C4-2B (cell line): ENCODE results near the gene STARD13.

Experiments
- ZFX ChIP-seq: fragments of 450-650 bp; IDR thresholded peaks from 2 replicates; pipeline ENCODE4 v1.6.1; 2017
- TF ChIP-seq, protein P1 (sequence below): fragments of 450-650 bp; conservative IDR thresholded peaks from 2 replicates; pipeline ENCODE4 v1.5.1; 2017; ENCODE audit warnings: mild to moderate bottlenecking

DNA sequence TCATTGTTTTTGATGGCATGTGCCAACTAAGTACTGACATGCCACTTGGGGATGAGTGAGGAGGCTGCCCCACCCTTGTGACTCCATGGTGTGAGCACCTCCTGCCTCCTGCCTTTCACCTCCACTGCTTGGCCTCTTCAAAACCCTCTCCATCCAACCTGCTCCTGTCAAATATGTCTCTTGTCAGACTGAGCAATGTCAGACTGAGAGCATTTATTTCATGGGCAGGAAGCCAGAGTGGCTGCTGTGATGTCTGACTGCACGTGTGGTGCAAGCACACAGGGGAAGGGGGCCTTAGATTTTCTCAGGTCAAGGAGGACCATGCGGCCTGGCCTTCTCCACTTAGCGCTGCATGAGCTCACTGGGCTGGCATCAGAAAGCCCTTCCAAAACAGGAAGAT is 68.3 kb downstream of the STARD13 start:
- TF ChIP-seq, protein P1, sequence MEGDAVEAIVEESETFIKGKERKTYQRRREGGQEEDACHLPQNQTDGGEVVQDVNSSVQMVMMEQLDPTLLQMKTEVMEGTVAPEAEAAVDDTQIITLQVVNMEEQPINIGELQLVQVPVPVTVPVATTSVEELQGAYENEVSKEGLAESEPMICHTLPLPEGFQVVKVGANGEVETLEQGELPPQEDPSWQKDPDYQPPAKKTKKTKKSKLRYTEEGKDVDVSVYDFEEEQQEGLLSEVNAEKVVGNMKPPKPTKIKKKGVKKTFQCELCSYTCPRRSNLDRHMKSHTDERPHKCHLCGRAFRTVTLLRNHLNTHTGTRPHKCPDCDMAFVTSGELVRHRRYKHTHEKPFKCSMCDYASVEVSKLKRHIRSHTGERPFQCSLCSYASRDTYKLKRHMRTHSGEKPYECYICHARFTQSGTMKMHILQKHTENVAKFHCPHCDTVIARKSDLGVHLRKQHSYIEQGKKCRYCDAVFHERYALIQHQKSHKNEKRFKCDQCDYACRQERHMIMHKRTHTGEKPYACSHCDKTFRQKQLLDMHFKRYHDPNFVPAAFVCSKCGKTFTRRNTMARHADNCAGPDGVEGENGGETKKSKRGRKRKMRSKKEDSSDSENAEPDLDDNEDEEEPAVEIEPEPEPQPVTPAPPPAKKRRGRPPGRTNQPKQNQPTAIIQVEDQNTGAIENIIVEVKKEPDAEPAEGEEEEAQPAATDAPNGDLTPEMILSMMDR, result no peak
- no peak for TF ChIP-seq ZFX
